GM21515 (cell line): ENCODE results near the gene ABCF3.

Source experiments
- ATAC-seq: cut with Tn5 transposase; IDR thresholded peaks from one replicate; pipeline ENCODE4 v1.9.1; 2021; ENCODE audit not compliant: unreplicated experiment

The ABCF3 gene

DNA sequence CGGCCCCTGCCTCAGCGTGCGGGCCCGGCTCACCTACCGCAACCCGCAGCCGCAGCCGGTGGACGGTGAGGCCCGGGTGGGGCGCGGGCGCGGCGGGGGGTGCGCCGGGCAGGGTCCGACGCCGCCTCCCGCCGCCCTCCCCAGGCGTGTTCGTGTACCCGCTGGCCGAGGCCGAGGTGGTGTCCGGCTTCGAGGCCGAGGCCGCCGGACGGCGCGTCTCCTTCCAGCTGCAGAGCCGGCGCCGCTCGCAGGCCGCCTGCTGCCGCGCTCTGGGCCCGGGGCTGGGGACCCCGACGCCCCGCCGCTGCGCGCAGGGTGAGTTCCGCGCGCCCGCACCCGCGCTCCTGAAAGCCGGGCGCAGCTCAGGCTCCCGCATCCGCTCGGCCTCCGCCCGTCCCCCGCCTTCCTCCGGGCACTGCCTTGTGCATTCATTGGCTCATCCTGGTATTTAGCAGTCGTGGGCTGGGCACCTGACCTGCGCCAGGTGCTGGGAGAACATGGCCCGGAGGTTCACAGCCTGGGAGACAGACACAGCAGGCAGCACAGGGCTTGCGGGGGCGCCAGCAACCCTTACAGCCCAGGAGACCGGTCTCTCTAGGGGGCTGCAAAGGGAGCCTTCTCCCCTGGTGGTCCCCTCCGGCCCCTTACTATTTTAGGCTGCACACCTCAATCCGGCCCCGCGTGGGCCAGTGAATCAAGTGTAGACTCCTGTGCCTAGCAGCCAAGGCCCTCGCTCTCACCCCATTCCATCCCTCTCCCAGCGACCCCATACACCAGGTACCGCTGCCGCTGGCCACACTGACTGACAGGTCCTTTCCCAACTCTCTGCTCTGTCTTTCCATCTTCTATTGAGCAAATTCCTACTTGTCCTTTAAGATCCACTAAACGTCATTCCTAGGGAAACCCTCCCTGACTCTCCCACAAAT lies 44.9 kb downstream of the ABCF3 start:
- no peak for ATAC-seq

DNA sequence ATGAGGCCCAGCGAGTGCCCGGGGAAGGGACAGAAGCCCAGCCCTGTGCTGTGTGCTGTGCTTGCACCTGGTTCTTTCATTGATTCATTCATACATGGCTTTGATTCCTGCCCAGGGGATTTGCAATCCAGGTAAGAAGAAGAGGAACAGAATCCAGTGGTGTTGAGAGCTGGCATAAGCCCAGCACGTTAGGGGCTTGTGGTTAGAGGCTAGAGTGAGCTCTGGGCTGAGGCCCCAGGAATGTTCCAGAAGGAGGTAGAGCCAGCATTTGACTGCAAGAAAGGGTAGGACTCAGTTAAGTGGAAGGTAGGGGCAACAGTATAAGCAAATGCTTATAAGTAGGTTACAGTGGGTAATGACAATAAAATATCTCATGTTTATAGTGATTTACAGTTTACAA lies 45.7 kb downstream of the ABCF3 start:
- ATAC-seq: no peak

DNA sequence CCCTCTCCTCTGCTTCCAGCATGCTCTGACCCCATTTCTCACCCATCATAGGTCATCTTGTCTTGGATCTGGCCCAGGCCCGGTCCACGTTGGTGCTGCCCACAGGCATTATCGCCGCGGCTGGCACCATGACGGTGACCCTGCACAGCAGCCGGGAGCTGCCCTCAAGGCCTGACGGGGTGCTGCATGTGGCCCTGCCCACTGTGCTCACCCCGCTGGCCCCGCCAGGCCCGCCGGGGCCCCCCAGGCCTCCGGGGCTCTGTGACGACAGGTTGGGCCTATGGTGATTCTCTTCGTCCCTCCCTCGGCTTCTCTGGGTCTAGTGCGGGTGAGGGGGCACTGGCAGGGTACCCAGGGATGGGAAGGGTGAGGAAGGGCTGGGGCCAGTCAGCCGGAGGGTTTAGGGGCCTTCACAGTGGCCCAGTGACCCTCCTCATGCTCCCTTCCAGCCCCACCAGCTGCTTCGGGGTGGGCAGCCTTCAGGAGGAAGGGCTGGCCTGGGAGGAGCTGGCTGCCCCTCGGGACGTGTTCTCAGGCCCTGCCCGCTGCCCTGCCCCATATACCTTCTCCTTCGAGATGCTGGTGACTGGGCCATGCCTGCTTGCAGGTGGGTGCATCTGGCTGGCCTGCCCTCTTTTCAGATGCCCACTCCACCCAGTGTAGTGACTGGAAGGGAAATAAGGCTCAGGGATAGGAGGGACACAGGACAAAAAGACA lies 47.3 kb downstream of the ABCF3 start:
- no peak for ATAC-seq

DNA sequence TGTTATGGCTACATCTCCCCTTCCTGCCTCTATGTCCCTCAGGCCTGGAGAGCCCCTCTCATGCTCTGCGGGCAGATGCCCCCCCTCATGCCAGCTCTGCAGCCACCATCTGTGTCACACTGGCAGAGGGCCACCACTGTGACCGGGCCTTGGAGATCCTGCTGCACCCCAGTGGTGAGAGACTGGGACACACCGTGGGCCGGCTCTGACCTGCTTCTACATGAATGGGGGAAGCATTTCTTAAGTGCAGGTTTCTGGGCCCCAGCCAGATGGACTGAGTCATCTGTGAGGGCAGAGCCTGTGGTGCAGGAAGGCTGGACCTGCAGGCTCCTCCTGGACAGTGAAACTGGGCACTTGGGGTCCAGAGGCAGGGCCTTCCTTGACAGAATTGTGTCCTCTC lies 48.2 kb downstream of the ABCF3 start:
- ATAC-seq: no peak

DNA sequence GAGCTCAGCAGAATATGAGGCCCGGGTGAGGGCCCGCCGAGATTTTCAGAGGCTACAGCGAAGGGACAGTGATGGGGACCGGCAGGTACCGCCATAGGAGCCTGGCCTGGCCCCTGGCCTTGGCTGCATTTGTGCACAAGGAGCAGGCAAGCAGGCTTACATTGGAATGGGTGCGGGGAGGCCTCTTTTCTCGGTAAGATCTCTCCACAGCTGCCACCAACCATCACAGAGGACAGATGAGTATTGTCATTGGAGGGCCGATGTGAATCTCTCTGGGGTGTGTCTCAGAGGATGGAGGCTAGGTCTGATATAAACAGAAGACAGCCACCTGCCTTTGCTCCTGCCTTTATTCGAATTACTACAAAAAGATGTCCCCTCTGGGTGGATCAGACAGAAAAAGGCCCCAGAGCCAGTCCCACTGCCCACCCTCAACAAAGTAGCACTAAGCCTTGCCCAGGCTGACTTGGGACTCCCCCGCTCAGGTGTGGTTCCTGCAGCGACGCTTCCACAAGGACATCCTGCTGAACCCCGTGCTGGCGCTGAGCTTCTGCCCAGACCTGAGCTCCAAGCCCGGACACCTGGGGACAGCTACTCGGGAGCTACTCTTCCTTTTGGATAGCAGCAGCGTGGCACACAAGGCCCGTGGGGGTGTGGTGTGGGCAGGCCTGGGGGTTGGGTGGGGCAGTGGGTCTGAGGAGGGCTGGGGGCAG lies 48.8 kb downstream of the ABCF3 start:
- no peak for ATAC-seq

DNA sequence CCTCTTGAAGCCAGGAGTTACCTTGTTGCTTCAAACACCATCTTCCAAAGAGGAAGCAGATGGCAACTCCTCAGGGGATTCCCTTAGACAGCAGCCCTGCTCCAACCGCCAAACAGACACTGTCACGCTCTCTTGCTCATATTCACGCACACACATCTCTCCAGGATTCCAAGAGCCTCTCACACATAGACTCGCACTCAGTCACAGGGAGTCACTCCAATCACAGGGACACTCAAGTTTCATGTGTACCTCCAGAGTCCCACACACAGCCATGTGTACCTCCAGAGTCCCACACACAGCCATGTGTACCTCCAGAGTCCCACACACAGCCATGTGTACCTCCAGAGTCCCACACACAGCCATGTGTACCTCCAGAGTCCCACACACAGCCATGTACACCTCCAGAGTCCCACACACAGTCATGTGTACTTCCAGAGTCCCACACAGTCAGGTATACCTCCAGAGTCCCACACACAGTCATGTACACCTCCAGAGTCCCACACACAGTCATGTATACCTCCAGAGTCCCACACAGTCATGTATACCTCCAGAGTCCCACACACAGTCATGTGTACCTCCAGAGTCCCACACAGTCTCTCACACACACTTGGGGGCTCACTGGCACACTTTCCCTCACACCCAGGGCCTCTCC lies 49.5 kb downstream of the ABCF3 start:
- ATAC-seq: no peak

DNA sequence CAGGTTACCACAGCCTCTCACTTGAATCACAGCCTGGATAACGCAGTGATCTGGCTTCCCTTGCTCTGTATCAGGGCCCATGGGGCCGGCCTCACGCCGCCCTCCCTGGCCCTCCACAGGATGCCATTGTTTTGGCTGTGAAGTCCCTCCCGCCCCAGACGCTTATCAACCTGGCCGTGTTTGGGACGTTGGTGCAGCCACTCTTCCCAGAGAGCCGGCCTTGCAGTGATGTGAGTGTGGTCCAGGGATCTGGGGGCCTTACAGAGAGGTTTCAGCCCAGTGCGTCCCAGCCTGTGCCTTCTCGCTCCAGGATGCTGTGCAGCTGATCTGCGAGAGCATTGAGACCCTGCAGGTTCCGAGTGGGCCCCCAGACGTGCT lies 50.0 kb downstream of the ABCF3 start:
- ATAC-seq: no peak

DNA sequence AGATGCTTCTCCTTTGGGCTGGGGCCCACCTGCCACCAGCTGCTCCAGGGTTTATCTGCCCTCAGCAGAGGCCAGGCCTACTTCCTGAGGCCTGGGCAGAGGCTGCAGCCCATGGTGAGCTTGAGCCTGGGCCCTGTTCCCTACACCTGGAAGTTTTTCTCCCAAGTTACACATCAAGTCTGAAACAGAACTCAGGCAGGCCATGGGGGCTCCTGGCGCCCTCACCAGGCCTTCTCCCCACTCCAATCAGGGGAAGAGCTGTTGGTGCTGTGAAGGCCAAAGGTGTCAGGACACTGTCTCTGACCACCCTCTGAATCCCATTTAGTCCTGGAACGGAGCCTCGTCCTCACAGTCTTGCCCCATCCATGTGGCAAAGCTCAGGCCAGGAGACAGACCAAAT lies 50.6 kb downstream of the ABCF3 start:
- ATAC-seq: no peak

DNA sequence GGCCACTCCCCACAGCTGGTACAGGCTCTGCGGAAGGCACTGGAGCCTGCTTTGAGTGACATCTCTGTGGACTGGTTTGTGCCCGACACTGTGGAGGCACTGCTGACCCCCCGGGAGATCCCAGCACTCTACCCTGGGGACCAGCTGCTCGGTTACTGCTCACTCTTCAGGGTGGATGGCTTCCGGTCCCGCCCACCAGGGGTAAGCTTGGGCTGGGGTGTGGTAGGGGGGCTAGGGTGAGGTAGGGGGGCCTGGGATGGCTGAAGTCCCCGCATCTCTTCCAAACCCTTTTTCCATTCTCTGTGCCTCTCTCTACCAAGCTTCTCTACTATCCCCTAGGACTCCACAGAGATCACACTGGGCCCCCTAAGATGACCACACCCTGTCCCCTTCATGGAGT lies 51.2 kb downstream of the ABCF3 start:
- ATAC-seq: no peak

DNA sequence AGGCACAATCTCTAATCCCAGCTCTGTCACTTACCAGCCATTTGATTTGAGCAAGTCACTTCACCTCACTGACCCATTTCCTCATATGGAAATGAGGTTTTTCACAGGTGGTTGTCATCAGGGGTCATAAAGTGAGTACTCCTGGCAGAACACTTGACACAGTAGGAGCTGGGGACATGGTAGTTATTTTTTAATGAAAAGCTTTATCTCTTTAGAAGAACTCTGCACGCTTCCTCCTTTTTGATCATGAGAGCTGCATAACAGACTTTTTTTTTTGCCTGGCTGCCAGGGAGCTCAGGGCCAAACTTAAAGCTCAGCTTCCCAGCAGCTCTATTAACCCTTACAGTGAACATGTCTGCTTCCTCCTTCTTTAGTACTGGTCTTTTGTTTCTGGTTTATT lies 51.8 kb downstream of the ABCF3 start:
- no peak for ATAC-seq

DNA sequence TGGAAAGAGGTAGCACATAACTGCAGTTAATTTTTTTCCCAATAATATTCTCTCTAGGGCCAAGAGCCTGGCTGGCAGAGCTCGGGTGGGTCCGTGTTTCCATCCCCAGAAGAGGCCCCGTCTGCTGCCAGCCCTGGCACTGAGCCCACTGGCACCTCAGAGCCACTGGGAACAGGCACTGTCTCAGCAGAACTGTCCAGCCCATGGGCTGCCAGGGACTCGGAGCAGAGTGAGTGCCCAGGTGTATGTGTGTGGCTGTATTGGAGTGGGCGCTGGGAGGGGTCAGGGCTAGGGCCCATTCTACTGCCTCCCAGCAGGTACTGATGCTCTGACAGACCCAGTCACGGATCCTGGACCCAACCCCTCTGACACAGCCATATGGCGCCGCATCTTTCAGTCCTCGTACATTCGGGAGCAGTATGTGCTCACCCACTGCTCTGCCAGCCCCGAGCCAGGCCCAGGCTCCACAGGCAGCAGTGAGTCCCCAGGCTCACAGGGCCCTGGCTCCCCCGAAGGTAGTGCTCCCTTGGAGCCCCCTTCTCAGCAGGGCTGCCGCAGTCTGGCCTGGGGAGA lies 52.3 kb downstream of the ABCF3 start:
- ATAC-seq: no peak

DNA sequence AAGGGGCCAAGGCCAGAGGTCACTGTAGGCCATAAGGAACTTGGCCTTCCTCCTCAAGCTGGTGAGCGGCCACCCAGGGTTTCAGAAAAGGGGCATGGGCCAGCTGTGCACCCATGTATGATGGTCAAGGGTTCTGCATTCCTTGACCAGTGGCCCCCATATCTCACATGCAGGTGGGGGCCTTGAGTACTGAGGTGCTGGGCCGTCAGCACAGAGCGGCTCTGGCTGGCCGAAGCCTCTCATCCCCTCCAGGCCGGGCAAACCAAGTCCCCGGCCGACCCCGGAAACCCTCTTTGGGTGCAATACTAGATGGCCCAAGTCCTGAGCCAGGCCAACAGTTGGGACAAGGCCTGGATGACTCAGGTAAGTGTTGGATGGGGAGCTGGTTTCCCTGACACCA lies 53.2 kb downstream of the ABCF3 start:
- ATAC-seq: no peak

DNA sequence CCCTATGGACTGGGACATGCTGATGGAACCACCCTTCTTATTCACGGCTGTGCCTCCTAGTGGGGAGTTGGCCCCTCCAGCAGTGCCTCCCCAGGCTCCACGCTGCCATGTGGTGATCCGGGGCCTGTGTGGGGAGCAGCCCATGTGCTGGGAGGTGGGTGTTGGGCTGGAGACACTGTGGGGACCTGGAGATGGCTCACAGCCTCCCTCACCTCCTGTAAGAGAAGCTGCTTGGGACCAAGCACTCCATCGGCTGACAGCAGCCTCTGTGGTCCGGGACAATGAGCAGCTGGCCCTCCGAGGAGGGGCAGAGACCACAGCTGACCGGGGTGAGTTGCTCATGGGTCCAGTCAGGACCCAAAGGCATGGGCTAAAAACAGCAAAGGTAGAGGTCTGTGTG lies 53.7 kb downstream of the ABCF3 start:
- ATAC-seq: no peak

DNA sequence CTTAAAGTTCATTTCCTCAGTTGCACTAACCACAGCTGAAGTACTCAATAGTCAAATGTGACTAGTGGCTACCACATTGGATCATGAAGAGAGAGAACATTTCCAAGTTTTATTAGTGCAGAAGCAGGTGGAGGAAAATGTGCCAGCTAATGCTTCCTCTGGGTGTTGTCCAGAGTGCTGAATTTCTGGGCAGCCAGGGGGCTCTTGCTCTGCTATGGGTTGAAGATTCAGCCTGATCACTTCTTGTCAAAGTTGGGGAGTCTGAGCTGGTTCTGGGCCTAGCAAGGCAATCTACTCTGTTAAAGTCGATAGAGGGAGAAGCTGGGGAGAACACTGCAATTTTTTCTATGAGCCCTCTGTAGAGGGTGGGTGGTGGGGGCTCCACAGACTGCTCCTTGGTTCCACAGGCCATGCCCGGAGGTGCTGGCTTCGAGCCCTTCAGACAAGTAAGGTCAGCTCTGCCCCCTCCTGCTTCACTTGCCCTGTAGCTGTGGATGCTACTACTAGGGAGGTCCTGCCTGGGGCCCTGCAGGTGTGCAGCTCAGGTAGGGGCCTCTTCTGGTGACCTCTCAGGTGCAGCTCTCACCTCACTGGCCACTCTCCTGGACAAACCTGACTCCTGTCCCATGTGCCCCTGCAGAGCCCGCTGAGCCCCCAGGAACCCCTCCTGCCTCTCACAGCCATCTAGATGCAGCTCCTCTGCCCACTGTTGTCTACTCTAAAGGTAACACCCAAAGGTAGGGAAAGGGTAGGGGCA lies 54.6 kb downstream of the ABCF3 start:
- ATAC-seq: no peak

DNA sequence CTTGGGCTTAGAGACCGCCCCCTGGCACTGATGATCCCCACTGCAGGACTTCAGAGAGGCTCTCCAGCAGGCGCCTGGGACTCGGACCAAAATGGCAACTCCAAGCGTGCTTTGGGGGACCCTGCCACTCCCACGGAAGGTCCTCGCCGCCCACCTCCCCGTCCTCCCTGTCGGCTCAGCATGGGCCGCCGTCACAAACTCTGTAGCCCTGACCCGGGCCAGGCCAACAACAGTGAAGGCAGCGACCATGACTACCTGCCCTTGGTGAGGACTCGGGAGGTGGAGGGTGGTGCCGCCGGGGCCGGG lies 55.1 kb downstream of the ABCF3 start:
- ATAC-seq: no peak

DNA sequence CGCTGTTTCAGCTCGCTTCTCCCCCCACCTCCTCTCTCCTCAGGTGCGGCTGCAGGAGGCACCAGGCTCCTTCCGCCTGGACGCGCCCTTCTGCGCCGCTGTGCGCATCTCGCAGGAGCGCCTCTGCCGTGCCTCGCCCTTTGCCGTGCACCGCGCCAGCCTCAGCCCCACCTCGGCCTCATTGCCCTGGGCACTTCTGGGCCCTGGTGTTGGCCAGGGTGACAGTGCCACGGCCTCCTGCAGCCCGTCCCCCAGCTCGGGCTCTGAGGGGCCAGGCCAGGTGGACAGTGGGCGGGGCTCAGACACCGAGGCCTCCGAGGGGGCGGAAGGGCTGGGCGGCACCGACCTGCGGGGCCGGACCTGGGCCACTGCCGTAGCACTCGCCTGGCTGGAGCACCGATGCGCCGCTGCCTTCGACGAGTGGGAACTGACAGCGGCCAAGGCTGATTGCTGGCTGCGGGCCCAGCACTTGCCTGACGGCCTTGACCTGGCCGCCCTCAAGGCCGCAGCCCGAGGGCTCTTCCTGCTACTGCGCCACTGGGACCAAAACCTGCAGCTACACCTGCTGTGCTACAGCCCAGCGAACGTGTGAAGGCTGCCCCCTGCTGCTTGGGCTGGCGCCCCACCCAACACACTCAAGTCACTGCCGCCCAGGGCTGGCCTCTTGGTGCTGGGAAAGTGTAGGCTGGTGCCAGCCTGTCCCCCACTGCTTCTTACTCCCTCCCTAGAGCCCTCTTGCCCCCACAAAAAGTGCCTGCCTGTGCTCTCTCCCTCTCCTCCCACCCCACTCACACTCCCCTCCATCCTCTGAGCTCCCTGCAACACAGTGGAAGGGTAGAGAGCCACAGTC lies 55.7 kb downstream of the ABCF3 start:
- no peak for ATAC-seq

DNA sequence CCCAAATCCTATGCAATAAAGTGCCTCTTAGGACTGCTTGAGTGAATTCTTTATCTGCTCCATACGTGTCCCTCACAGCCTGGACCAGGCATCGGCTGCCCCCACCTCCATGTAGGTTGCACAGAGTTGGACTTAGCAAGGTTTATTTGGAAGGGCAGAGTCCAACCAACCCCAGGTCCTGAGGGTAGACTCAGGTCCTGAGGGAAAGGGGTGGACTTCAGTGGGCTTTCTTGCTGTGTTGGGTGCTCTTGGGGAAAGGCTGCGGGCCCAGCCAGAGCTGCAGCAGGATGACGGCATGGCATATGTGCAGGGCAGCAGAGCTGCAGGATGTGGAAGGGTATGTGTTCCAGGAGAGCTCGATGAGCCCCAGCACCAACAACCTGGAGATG lies 56.3 kb downstream of the ABCF3 start:
- no peak for ATAC-seq
